Ovary (tissue), 9 donors: ENCODE results near the gene STK16. TPM values are rescaled to one million over a fixed set of nuclear protein-coding genes. Genes with fewer than 3 reads are reported as not detected.

Experiments used
- DNase-seq, 5 donors: peaks; one replicate each; pipeline ENCODE4 v3.0.0-alpha.2; 2019 to 2020
- H3K27ac ChIP-seq, 2 donors: fragments of 200-600 bp; one replicate each; pipeline versions ENCODE4 v1.5.1 to v1.8.0; 2019 to 2022
- H3K27me3 ChIP-seq: fragments of 200-600 bp; one replicate; pipeline ENCODE4 v1.8.0; 2022
- H3K36me3 ChIP-seq: fragments of 200-600 bp; sonication (generic); one replicate; pipeline ENCODE4 v1.5.1; 2019
- H3K4me1 ChIP-seq: one replicate; pipeline ENCODE4 v1.8.1; 2013; ENCODE audit warnings: mild to moderate bottlenecking, moderate library complexity; ENCODE audit not compliant: insufficient read depth
- H3K4me3 ChIP-seq: fragments of 200-600 bp; sonication (generic); one replicate; pipeline ENCODE4 v1.5.1; 2017
- H3K9me3 ChIP-seq, 2 donors: fragments of 200-600 bp in 1 of 2; sonication (generic) in 1 of 2; one replicate each; pipeline versions ENCODE4 v1.5.1 to v1.8.1; 2013 to 2019; ENCODE audit warnings: mild to moderate bottlenecking in 1 of 2, moderate library complexity in 1 of 2
- EP300 ChIP-seq: sonication (generic); formaldehyde crosslinking; IDR thresholded peaks from one replicate; pipeline ENCODE4 v1.6.1; 2017; ENCODE audit warnings: antibody characterized with exemption
- POLR2A ChIP-seq: fragments of 450-650 bp; IDR thresholded peaks from one replicate; pipeline ENCODE4 v1.6.1; 2017; ENCODE audit warnings: antibody characterized with exemption, mild to moderate bottlenecking, moderate library complexity
- WGBS, 3 donors: extraction: QIAGEN DNeasy Blood & Tissue Kit in 1 of 3; methylation state at CpG; one replicate each; pipeline versions ENCODE4 v1.1.5 to v1.1.7; 2013 to 2017; 5-methylcytosine and 5-hydroxymethylcytosine counted together
- intact Hi-C, 4 donors: fragments of 100-400 bp; cut with DNase I; formaldehyde crosslinking; loops; one replicate each; pipeline versions ENCODE4 v1.11.0 to v1.15.1; 2022 to 2023
- polyA plus RNA-seq, 2 donors: library from polyadenylated mRNA; stranded (reverse); fragments of 200-250 nt in 1 of 2; fragments of 350-450 nt in 1 of 2; fragmentation: Illumina TruSeq in 1 of 2; extraction: RNeasy Lipid Tissue Mini Kit (QIAGEN cat#74804) in 1 of 2; gene quantifications; one replicate each; pipeline ENCODE4 v1.2.3, GENCODE V29; 2013 to 2014
- total RNA-seq, 7 donors: library from RNA; depleted of rRNA in 2 of 7; stranded (reverse); fragments of >200 nt in 2 of 7; fragmentation: NEBNext Ultra II Directional in 3 of 7; extraction: Animal tissue kit (Norgen Biotek cat#: 25700) in 3 of 7; gene quantifications; one replicate each; pipeline versions ENCODE4 v1.1.0 to v1.2.4, GENCODE V29; 2016 to 2023
- TF ChIP-seq, protein P1 (sequence below), 3 donors: fragments of 450-650 bp in 2 of 3; fragments of 200-600 bp in 1 of 3; IDR thresholded peaks; one replicate each; pipeline versions ENCODE4 v1.5.1 to v1.8.0; 2016 to 2022; ENCODE audit warnings: antibody characterized with exemption in 3 of 3, mild to moderate bottlenecking in 1 of 3
- donor health status: DM: no; HTN: no; CAD: no; lungs with moderate emphysema.
- donor health status: DM: no; HTN: no; CAD: no.
- donor health status: Bipolar disorder and iron deficiency.
- donor health status: DM: yes; HTN: yes; CAD: no.
- donor health status: DM: no; HTN: no; CAD: no.
- donor health status: DM: yes; HTN: yes; CAD: no.

Gene STK16
- total and polyA plus RNA-seq, 9 donors, result 12.4 to 29.4 (median 18.8) TPM

DNA sequence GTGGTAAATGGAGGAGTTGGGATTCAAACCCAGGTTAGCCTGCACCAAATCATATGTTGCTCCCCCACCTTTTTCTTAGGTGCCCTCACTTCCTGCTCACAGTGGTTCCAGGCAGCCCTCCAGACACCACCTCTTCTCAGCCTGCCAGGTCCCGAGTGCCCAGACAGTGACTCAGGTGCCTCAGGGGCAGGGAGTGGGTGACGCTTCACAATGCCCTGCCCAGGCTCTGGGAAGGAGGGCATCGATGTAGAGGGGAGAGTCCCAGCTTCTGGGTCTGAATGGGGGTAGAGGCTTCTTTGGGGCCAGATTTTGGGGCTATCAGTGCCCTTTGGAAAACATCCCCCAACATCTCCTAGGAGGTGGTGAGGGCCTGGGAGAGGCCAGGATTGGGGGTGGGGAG is 28.7 kb downstream of the STK16 start:
- no peak for TF ChIP-seq POLR2A
- TF ChIP-seq, protein P1, sequence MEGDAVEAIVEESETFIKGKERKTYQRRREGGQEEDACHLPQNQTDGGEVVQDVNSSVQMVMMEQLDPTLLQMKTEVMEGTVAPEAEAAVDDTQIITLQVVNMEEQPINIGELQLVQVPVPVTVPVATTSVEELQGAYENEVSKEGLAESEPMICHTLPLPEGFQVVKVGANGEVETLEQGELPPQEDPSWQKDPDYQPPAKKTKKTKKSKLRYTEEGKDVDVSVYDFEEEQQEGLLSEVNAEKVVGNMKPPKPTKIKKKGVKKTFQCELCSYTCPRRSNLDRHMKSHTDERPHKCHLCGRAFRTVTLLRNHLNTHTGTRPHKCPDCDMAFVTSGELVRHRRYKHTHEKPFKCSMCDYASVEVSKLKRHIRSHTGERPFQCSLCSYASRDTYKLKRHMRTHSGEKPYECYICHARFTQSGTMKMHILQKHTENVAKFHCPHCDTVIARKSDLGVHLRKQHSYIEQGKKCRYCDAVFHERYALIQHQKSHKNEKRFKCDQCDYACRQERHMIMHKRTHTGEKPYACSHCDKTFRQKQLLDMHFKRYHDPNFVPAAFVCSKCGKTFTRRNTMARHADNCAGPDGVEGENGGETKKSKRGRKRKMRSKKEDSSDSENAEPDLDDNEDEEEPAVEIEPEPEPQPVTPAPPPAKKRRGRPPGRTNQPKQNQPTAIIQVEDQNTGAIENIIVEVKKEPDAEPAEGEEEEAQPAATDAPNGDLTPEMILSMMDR (IDR thresholded peaks at IDR 0.05), result no peak
- intact Hi-C loops, result loop anchor here in 2 of 4 donors (10.0 kb wide), 1 partner anchor 251 kb away; no protein-coding TSS in a partner anchor
- H3K4me3 ChIP-seq, result no peak overlapping the region

DNA sequence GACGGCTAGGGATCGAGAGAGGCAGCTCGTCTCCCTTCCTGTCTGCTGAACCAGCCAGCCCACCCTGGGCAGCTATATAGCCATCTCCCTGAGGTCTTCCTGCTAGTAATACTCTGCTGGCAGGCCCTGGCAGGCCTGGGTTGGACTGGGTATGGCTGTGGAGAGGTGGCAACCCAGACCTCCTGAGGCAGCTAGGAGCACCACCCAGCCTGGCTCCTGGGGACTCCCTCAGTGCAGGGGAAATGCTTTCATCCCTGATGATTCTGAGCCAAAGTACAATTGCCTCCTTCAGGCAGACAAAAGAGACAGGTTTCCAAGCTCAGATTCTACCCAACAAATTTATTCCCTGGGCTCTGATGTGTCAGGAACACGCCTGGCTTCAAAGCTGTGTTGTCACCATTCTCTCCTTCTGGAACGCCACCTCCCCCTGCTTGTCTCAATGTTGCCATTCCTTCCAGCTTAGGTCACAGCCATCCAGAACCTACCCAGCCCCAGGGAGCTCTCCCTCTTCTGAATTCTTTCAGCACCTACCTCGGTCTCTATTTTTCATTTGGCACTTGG is 29.2 kb downstream of the STK16 start:
- WGBS, 3 donors, result 21 to 29% (median 22%) methylated on average over 6 of the region's 6 CpGs
- Histone ChIP-seq H3K27ac (no peak overlapping the region), H3K36me3 (no peaks in the 10 kb centered on the region), H3K4me1 (peaks cover 8% of the 10 kb centered on the region), H3K4me3 (no peak overlapping the region), H3K9me3 (no peaks in the 10 kb centered on the region), H3K27me3 (no peaks in the 10 kb centered on the region)
- DNase-seq, result no peak
- intact Hi-C loops, result loop anchor here in 2 of 4 donors (10.0 kb wide), 1 partner anchor 250 kb away; no protein-coding TSS in a partner anchor
- no peak for TF ChIP-seq EP300
- TF ChIP-seq, protein P1 (IDR thresholded peaks at IDR 0.05), result no peak
- TF ChIP-seq POLR2A, result no peak

More for the DNA sequence above, 28.7 kb downstream of the STK16 start:
- 75 to 82% (median 77%) methylated on average over 3 of the region's 3 CpGs for WGBS, 3 donors
- H3K27ac ChIP-seq, result no peak overlapping the region
- no peaks in the 10 kb centered on the region for H3K27me3 ChIP-seq
- peaks cover 8% of the 10 kb centered on the region for H3K4me1 ChIP-seq
- DNase-seq, result no peak
- H3K36me3 ChIP-seq, result no peaks in the 10 kb centered on the region
- no peaks in the 10 kb centered on the region for H3K9me3 ChIP-seq

DNA sequence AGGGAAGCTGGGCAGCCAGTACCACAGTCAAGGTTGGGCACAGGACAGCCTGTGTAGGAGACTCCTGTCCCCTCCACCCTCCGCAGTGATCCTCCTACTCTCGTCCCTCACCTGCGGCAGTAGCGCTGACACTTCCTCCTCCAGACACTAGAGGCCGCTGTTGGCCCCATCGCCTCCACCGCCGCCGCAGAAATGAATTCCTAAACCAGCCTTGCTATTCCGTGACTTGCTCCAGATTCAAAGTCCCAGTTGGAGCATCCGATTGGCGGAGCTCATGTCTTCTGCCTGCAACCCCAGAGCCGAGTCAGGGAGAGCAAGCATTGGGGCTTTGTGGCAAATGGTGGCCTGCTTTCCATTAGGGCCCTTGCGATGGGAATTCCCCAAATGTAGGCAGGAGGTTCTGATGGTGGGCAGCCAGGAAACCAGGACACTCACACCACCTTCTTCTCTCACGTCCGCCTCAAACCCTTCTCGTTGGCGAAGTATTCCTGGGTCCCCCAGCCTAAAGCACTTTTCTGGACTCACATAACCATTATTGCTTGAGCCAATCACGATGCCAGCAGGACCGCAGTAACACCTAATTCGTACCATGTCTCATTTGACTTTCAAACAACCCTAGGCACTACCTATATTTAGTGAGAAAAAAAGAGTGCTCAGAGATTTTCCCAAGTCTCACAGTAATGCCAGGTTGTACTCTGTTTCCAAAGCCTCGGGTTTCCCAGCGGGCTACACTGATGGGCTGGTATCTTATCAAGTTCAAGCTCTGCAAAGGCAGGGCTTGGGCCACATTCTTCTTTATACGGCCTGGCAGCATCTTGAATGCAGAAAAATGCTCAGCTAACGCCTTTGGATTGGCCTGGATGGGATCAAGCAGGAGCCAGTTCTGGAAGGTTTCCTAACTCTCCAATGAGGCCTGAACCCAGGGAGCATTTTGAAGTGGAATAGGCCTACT is 32.7 kb downstream of the STK16 start:
- DNase-seq, result peak; percentile 71 to 87 (median 83)
- Histone ChIP-seq H3K9me3 (no peaks in the 10 kb centered on the region), H3K4me3 (no peak overlapping the region), H3K36me3 (no peaks in the 10 kb centered on the region), H3K4me1 (peaks cover 8% of the 10 kb centered on the region), H3K27ac (peak overlapping the region; percentile 98), H3K27me3 (no peaks in the 10 kb centered on the region)
- TF ChIP-seq, protein P1 (IDR thresholded peaks at IDR 0.05), result peak; percentile 92 to 97 (median 96)
- TF ChIP-seq EP300 (no peak), POLR2A (peak; percentile 24)
- intact Hi-C loops, result loop anchor here in 2 of 4 donors (2.0 to 10.0 kb wide), 3 partner anchors 17 to 247 kb away; partner anchors contain the start of gene DNPEP (in 1 of the 2)
- 22 to 24% (median 23%) methylated on average over 25 of the region's 25 CpGs for WGBS, 3 donors

DNA sequence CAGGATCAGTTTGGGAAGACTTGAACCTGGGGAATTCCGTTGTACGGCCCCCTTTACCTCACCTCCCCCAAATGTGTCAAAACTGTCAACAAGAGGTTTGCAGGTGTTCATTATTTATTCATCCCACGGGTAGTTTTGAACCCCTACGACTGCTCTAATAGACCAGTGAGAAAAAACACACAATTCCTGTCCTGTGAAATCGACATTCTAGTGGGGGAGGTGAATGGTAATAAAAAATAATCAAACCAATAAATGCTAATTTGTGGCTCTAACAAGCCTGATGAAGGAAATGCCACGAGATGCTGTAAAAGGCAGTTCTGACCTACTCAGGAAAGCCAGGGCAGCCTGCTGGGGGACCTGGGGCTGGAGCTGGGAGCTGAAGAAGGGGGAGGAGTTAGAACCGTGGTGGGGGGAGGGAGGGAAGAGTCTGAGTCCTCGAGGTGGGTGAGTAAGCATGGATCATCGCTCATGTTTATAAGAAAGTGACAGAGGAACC is 33.4 kb downstream of the STK16 start:
- no peaks in the 10 kb centered on the region for H3K9me3 ChIP-seq
- WGBS, 3 donors, result 10 to 13% (median 12%) methylated on average over 9 of the region's 9 CpGs
- H3K27ac ChIP-seq, result peak overlapping the region; percentile 98
- DNase-seq, result no peak
- intact Hi-C loops, result loop anchor here in 2 of 4 donors (2.0 to 10.0 kb wide), 3 partner anchors 16 to 246 kb away; partner anchors contain the start of gene DNPEP (in 1 of the 2)
- TF ChIP-seq, protein P1 (IDR thresholded peaks at IDR 0.05), result no peak
- TF ChIP-seq POLR2A, result no peak
- no peak for TF ChIP-seq EP300
- no peaks in the 10 kb centered on the region for H3K36me3 ChIP-seq
- H3K27me3 ChIP-seq, result no peaks in the 10 kb centered on the region
- peak overlapping the region; percentile 30 for H3K4me3 ChIP-seq
- peaks cover 8% of the 10 kb centered on the region for H3K4me1 ChIP-seq
